Tibial nerve (tissue), 4 donors: Measurements from ENCODE around the gene CACNA1E. TPM values are rescaled to one million over a fixed set of nuclear protein-coding genes. Genes with fewer than 3 reads are reported as not detected.

Source experiments
- DNase-seq, 2 donors: peaks; one replicate each; pipeline ENCODE4 v3.0.0-alpha.2; 2019; ENCODE audit warnings: low spot score in 2 of 2
- H3K27ac ChIP-seq, 4 donors: fragments of 200-600 bp; sonication (generic) in 3 of 4; one replicate each; pipeline ENCODE4 v1.5.1; 2017 to 2019; ENCODE audit warnings: mild to moderate bottlenecking in 1 of 4
- H3K27me3 ChIP-seq, 2 donors: fragments of 200-600 bp; sonication (generic) in 1 of 2; one replicate each; pipeline versions ENCODE4 v1.5.1 to v1.6.0; 2017 to 2019
- H3K36me3 ChIP-seq, 3 donors: fragments of 200-600 bp; sonication (generic); one replicate each; pipeline ENCODE4 v1.5.1; 2018 to 2019
- H3K4me1 ChIP-seq, 4 donors: fragments of 200-600 bp; sonication (generic) in 3 of 4; one replicate each; pipeline ENCODE4 v1.5.1; 2017 to 2019
- H3K4me3 ChIP-seq, 4 donors: fragments of 200-600 bp; sonication (generic) in 3 of 4; one replicate each; pipeline ENCODE4 v1.5.1; 2017 to 2019; ENCODE audit warnings: mild to moderate bottlenecking in 1 of 4, moderate library complexity in 1 of 4
- H3K9me3 ChIP-seq, 4 donors: fragments of 200-600 bp; sonication (generic) in 3 of 4; one replicate each; pipeline ENCODE4 v1.5.1; 2017 to 2019
- EP300 ChIP-seq, 2 donors: sonication (generic); formaldehyde crosslinking; IDR thresholded peaks; one replicate each; pipeline ENCODE4 v1.6.1; 2017; ENCODE audit warnings: antibody characterized with exemption in 2 of 2, mild to moderate bottlenecking in 1 of 2
- POLR2A ChIP-seq, 2 donors: fragments of 450-650 bp; IDR thresholded peaks; one replicate each; pipeline ENCODE4 v1.6.1; 2017; ENCODE audit warnings: antibody characterized with exemption in 2 of 2, mild to moderate bottlenecking in 2 of 2, moderate library complexity in 2 of 2
- WGBS, 2 donors: methylation state at CpG; one replicate each; pipeline ENCODE4 v1.1.5; 2018; 5-methylcytosine and 5-hydroxymethylcytosine counted together
- total RNA-seq, 4 donors: library from RNA; depleted of rRNA; stranded (reverse); fragments of >200 nt; gene quantifications; one replicate each; pipeline ENCODE4 v1.1.0, GENCODE V29; 2016
- TF ChIP-seq, protein P1 (sequence below), 5 experiments: fragments of 200-600 bp in 3 of 5; fragments of 450-650 bp in 2 of 5; sonication (generic) in 3 of 5; IDR thresholded peaks; one replicate each; pipeline ENCODE4 v1.5.1; 2016 to 2019; ENCODE audit warnings: antibody characterized with exemption in 5 of 5, mild to moderate bottlenecking in 3 of 5, moderate library complexity in 2 of 5

CACNA1E gene
- total RNA-seq, 4 donors from 2014 or later: not detected

DNA sequence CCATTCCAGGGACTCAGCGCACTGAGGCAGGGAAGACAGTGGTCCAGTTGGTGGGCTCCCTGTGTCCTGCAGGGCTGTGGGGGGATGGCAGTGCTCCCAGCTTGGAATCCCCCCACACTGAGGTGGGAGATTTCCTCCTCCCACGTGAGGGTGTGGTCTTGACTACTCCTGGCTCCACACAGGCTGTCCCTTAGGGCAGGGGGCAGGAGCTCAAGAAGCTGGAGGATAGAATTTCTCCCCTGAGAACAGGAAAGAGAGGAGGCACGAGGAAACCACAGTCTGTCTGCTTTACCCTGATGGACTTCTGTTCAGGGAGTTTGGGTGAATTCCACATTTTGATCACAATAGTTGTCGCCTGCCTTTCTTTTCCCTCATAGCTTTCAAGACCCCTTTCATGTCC lies 62.1 kb downstream of the CACNA1E start:
- H3K4me3 ChIP-seq: no peak overlapping the region
- no peaks in the 10 kb centered on the region for H3K9me3 ChIP-seq
- no peak overlapping the region for H3K27ac ChIP-seq
- no peaks in the 10 kb centered on the region for H3K4me1 ChIP-seq
- H3K36me3 ChIP-seq: no peaks in the 10 kb centered on the region
- DNase-seq: no peak
- WGBS, 2 donors: 26 to 37% methylated on average over 4 of the region's 4 CpGs
- H3K27me3 ChIP-seq: no peaks in the 10 kb centered on the region
- TF ChIP-seq EP300 (IDR thresholded peaks at IDR 0.05) (no peak), POLR2A (IDR thresholded peaks at IDR 0.05) (no peak)
- TF ChIP-seq, protein P1, sequence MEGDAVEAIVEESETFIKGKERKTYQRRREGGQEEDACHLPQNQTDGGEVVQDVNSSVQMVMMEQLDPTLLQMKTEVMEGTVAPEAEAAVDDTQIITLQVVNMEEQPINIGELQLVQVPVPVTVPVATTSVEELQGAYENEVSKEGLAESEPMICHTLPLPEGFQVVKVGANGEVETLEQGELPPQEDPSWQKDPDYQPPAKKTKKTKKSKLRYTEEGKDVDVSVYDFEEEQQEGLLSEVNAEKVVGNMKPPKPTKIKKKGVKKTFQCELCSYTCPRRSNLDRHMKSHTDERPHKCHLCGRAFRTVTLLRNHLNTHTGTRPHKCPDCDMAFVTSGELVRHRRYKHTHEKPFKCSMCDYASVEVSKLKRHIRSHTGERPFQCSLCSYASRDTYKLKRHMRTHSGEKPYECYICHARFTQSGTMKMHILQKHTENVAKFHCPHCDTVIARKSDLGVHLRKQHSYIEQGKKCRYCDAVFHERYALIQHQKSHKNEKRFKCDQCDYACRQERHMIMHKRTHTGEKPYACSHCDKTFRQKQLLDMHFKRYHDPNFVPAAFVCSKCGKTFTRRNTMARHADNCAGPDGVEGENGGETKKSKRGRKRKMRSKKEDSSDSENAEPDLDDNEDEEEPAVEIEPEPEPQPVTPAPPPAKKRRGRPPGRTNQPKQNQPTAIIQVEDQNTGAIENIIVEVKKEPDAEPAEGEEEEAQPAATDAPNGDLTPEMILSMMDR (IDR thresholded peaks at IDR 0.05): no peak

DNA sequence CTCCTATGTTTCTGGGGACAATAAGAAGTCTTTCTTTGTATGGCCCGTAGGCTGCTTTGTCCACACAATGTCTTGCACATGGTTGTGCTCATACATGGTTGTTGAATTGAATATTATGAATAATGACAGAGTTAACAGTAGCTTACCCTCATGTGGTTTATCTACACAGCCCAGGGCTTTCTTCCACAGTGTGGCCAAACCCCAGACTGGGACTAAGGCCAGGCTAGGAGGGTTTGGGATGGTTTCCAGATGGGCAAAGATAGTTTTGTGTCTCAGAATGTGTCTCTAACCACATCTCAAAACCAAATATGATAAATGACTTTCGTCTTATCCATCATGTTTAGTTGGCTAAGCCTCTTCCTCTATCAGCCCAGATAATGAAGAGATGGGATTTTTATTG lies 65.2 kb downstream of the CACNA1E start:
- no peak overlapping the region for H3K27ac ChIP-seq
- H3K36me3 ChIP-seq: no peaks in the 10 kb centered on the region
- WGBS, 2 donors: 68 to 75% methylated on average over 2 of the region's 2 CpGs
- no peak for DNase-seq
- no peaks in the 10 kb centered on the region for H3K4me1 ChIP-seq
- TF ChIP-seq, protein P1 (IDR thresholded peaks at IDR 0.05): no peak
- no peak for TF ChIP-seq EP300 (IDR thresholded peaks at IDR 0.05)
- TF ChIP-seq POLR2A (IDR thresholded peaks at IDR 0.05): no peak
- no peak overlapping the region for H3K4me3 ChIP-seq
- no peaks in the 10 kb centered on the region for H3K27me3 ChIP-seq
- no peaks in the 10 kb centered on the region for H3K9me3 ChIP-seq

DNA sequence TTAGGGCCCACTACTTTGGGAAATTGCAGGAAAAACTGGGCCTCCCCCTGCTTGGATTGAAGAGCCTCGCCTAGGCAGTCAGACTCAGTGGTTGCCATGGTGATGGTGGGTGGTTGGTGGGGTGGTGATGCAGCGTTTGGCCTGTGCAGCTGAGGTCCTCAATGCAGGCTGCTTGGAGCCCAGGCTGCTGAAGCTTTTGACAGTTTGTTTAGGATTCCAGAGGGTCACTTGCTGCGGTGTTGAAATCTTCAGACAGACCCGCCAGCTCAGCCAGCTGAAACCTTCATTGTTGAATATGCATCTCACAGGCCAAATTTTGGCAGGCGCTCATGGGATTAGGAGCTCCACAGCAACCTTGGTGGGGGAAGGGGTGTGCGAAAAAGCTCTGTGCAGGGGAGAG lies 67.9 kb downstream of the CACNA1E start:
- Histone ChIP-seq H3K4me1 (no peaks in the 10 kb centered on the region), H3K9me3 (no peaks in the 10 kb centered on the region), H3K36me3 (no peaks in the 10 kb centered on the region), H3K27me3 (no peaks in the 10 kb centered on the region), H3K27ac (no peak overlapping the region), H3K4me3 (no peak overlapping the region)
- no peak for TF ChIP-seq EP300 (IDR thresholded peaks at IDR 0.05)
- TF ChIP-seq, protein P1 (IDR thresholded peaks at IDR 0.05): no peak
- TF ChIP-seq POLR2A (IDR thresholded peaks at IDR 0.05): no peak
- WGBS, 2 donors: 46 to 48% methylated on average over 6 of the region's 6 CpGs
- no peak for DNase-seq

DNA sequence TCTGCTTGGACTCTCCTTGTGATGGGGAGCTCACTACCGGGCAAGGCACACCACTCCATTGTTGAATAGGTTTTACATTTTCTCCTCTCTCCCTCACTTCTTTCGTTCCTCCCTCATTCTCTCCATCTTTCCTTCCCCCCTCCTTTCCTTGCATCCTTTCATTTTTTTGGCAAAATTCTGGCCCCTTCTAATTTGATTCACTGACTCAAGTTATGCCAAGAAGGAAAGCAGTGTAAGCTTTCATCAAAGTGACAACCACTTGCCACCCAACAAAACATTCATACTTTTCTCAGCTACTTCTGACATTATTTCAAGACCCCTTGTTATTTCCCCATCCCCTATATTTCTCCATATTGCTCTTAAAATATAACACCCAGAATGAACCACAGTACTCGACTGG lies 68.4 kb downstream of the CACNA1E start:
- TF ChIP-seq EP300 (IDR thresholded peaks at IDR 0.05): no peak
- TF ChIP-seq, protein P1 (IDR thresholded peaks at IDR 0.05): no peak
- H3K27ac ChIP-seq: no peak overlapping the region
- no peaks in the 10 kb centered on the region for H3K4me1 ChIP-seq
- H3K36me3 ChIP-seq: no peaks in the 10 kb centered on the region
- no peak overlapping the region for H3K4me3 ChIP-seq
- WGBS, 2 donors: 84 to 85% methylated on average over 3 of the region's 3 CpGs
- no peaks in the 10 kb centered on the region for H3K9me3 ChIP-seq
- DNase-seq: no peak
- no peaks in the 10 kb centered on the region for H3K27me3 ChIP-seq

DNA sequence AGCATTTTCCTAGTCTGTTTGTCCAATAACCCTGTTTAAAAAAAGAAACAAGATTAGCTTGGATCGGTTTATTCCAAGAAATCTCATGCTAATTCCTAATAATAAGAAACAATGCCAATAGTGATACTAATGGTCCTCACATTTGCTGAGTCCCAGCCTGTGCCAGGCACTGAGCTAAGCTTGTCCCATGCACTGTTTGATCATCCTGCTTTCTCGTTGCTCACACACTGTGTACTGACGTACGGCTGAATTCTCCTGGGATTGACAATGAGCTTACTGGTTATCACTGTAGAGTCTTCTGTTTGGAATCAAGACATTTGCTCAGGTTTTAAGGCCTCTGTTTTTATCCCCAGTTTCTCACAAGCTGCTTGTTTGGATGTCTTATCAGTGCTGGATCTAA lies 71.1 kb downstream of the CACNA1E start:
- 54 to 61% methylated on average over 3 to 4 of the region's 4 CpGs for WGBS, 2 donors
- TF ChIP-seq POLR2A (IDR thresholded peaks at IDR 0.05) (no peak), EP300 (IDR thresholded peaks at IDR 0.05) (no peak)
- TF ChIP-seq, protein P1 (IDR thresholded peaks at IDR 0.05): no peak
- no peaks in the 10 kb centered on the region for H3K36me3 ChIP-seq

More for the DNA sequence above, 71.1 kb downstream of the CACNA1E start:
- H3K27me3 ChIP-seq: no peaks in the 10 kb centered on the region
- H3K27ac ChIP-seq: no peak overlapping the region
- no peak for DNase-seq
- no peaks in the 10 kb centered on the region for H3K4me1 ChIP-seq
- no peak overlapping the region for H3K4me3 ChIP-seq
- no peaks in the 10 kb centered on the region for H3K9me3 ChIP-seq
